Measurements from ENCODE around the gene IVNS1ABP.
A peak's percentile ranks its signal among the peaks of the same experiment; 100 is the strongest.
"Not testable (repeated sequence)": the region's sequence is repeated elsewhere in the genome, so short reads cannot be mapped to it uniquely, and the experiment has no call there.

IVNS1ABP gene

DNA sequence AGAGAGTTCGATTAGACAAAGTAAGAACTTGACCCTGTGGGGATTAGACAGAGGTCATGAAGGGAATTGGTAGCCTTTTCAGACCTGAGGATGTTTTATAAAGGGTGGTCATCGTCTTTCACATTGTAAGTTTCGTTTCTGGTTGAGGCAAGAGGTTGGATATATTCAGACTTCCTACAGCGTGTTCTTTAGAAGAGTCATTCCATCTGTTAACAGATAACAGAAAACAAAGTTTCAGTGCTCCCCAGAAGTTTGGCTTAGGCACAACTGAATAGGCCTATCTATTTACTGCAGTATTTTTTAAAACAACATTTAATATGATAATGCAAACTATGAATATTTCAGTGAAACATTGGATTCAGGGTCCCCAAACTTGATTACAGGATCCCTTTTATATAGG, 17.1 kb upstream of the IVNS1ABP start:
- no peak for DNase-seq (ENCODE audit: low spot score)

- DNase-seq (ENCODE audit: low spot score) = no peak
Observed at GRCh38 chr1:185328255-185328654, 11.2 kb upstream of the IVNS1ABP start.

- DNase-seq (ENCODE audit: low spot score) = no peak
Observed at GRCh38 chr1:185325413-185325812, 8.4 kb upstream of the IVNS1ABP start.

- no peak for DNase-seq (ENCODE audit: low spot score)
Observed at GRCh38 chr1:185324118-185324517, 7.1 kb upstream of the IVNS1ABP start.

DNA sequence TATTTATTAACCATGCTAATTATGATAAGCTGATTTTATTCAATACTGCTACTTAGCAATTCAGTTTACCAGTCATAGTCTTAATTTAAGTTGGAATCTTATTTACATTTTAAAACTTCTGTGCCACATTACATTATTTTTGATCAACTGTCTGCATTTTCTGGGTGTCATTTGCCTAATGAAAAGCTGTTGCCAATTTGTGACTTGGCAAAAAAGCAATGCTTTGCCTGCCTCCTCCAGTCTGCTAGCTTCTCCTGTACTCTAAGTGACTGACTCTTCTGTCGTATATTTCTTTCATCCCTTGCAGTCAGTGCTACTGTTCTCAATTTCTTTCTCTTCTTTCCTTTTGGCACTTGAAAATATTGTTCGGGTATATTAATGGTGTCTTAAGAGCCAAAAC, 5.6 kb upstream of the IVNS1ABP start:
- DNase-seq (ENCODE audit: low spot score) = no peak

GRCh38 chr1:185321653-185322221, 4.7 kb upstream of the IVNS1ABP start:
- not testable (repeated sequence) for DNase-seq (ENCODE audit: low spot score)

DNA sequence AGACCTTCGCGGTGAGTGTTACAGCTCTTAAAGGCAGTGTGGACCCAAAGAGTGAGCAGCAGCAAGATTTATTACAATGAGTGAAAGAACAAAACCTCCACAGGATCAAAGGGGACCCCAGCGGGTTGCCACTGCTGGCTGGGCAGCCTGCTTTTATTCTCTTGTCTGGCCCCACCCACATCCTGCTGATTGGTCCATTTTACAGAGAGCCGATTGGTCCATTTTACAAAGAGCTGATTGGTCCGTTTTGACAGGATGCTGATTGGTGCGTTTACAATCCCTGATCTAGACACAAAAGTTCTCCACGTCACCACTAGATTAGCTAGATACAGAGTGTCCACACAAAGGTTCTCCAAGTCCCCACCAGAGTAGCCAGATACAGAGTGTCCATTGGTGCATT, 4.1 kb upstream of the IVNS1ABP start:
- DNase-seq (ENCODE audit: low spot score) = not testable (repeated sequence)

- no peak for DNase-seq (ENCODE audit: low spot score)
Observed at GRCh38 chr1:185319139-185319475, 2.1 kb upstream of the IVNS1ABP start.

DNA sequence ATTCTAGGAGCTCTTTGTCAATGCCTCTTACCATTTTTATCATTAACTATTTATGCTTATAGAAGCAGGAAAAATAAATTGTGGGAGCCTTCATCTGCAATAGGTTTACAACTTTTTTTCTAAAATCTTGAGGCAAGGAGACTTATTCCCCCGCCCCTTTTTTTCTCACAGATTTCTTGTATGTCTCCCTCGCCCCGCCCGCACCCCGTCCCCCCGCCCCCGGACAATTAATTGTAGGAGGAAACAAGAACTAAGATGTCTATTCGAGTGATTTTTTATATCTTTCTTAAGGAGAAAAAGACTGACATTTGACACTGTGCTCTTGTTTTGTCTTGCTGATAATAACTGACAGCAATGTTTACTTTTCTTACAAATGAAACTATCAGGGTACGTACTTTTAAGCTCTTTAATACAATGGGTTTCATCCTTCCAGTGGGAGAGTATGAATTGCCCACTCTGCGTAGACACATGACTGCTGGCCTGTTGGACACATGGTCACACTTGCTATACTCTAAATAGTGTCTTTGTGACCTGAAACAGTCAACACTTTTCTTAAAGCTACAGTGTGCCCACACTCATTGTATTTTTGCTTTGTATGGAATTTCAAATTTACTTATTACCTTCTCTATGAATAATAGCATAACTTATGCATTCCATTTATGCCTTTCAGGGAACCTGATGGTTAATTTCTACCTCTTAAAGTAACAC, 1.5 kb upstream of the IVNS1ABP start:
- no peak for DNase-seq (ENCODE audit: low spot score)

- no peak for DNase-seq (ENCODE audit: low spot score)
Observed at GRCh38 chr1:185317886-185318310, 855 bp upstream of the IVNS1ABP start.

GRCh38 chr1:185316163-185317033, 645 bp downstream of the IVNS1ABP start:
- DNase-seq (ENCODE audit: low spot score) = peak; percentile 86

GRCh38 chr1:185315445-185316071, 1.5 kb downstream of the IVNS1ABP start:
- no peak for DNase-seq (ENCODE audit: low spot score)

DNA sequence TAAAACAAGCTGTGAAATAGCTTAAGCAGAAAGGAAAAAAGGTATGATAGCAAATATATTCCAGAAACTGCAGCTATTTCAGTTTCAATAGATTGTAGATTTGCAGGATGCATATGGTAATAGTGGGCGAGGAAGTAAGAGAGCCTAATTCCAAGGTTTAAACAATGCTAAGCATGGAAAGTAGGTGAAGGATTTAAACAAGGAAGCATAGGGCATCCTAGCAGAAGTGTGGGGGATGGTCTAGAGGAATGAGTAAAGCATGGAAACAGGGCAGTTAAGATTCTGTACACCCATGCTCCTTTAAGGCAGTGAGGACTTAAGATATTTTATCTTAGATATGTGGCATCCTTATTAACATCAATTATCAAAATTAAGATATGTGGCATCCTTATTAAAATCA, 2.6 kb downstream of the IVNS1ABP start:
- no peak for DNase-seq (ENCODE audit: low spot score)

GRCh38 chr1:185312361-185313138, 4.5 kb downstream of the IVNS1ABP start:
- DNase-seq (ENCODE audit: low spot score) = no peak

DNA sequence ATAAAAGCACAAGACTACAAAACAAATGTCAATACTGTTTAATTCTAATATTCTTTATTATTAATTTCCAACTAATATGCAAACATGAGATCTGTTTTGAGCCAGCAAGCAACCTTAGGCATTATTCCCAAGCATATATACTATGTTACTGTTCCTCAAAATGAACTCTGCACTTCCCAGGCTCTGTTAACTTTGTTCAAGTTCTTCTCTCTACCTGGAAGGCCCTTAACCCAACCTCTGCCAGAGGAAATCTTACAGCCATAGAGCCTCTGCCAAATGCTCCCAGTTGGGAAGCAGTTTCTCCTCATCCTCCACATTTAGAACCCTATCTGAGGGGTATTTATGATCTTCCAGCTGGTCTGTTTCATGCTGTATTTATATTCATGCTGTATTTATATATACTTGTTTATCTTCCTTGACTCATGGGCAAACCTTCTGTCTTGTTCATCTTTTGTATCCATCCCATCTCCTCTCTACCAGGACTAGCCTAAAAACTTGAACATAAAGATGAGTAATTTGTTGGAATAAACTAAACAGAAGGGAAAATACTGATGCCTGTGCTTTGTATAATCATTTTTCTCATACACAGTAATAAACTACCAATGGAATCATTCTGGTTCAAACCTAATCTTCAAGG, 5.3 kb downstream of the IVNS1ABP start:
- DNase-seq (ENCODE audit: low spot score) = no peak

DNA sequence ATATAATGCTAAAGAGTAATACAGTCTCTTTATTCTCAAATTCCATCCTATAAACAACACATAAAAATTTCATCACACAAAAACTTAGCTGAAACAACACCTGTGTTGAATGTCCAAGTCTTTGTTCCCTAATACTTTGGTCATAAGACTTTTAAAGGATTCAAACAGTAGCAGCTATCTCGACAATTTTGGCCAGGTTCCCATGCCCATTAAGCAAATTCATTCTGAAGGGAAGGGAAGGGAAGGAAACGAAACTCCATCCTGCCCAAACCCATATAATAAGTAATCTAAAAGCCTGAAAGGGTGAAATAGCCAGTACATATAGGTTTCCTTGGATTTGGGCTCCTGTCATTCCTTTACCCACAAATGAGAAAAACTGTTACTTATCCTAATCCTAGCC, 7.5 kb downstream of the IVNS1ABP start:
- DNase-seq (ENCODE audit: low spot score) = no peak

GRCh38 chr1:185308126-185308525, 8.9 kb downstream of the IVNS1ABP start:
- DNase-seq (ENCODE audit: low spot score) = no peak

DNA sequence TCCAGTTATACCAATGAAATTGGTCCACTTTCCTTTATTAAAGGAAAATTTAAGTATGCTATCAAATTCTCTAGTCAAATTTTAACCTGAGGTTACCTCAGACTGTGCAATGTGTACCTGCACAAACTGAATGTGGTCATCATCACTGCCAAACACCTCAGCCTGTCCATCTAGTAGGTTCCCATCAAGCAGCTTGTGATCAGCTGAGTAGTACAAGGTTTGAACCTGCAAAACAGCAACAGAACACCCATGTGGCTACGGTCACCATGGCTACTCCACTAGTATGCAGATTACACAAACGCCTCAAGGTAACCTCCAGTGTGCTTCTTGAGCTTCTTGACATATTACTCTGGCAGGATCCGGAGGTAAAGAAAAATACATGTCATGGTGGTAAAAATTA, 11.6 kb downstream of the IVNS1ABP start:
- no peak for DNase-seq (ENCODE audit: low spot score)

GRCh38 chr1:185300152-185300551, 16.9 kb downstream of the IVNS1ABP start:
- no peak for DNase-seq (ENCODE audit: low spot score)

DNA sequence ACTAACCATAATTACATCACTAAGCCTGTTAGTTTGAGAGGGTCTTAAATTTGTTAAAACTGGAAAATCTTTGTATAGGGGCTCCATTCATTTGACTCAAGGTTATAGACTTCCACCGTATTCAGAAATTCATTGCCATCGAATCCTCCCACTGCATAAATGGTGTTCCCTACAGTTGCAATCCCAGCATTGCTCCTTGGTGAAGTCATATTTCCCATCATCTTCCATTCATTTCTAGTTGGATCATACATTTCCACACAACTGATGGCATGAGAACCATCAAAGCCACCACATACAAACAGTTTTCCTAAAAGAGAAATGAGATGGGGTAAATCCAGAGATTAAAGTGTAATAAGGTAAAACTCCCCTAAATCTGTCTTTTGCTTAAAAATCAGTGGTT, 19.1 kb downstream of the IVNS1ABP start:
- DNase-seq (ENCODE audit: low spot score) = no peak

DNA sequence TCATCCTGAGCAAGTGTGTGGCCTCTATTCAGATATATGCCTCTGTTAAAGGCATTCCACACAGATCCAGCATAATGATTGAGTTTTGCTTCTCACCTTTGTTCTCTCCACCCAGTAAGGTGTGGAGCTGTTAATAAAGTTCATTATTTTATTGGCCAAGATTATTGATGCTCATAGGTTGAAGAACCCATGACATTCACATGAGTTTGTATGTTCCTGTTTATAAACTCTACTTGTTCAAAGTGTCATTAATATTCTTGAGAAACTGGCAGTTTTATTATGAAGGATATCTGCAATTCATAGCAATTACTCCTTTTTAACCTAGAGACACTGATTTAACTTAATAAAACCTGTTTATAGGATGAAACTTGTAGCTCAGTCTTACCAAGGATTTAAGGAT, 22.0 kb downstream of the IVNS1ABP start:
- DNase-seq (ENCODE audit: low spot score) = no peak

Data from cerebellar cortex (tissue), 1 donor.